Measurements from ENCODE around the gene ADCY10.

GRCh38 chr1:167797015-167797414, 116.9 kb downstream of the ADCY10 start:
- TF ChIP-seq EZH2phosphoT487 (IDR thresholded peaks at IDR 0.05; ENCODE audit: low read depth) (no peak), CTCF (IDR thresholded peaks at IDR 0.05; ENCODE audit: low read depth, low read length) (no peak)

Data from OCI-LY3 (cell line).